Smooth muscle cell (in vitro differentiated cells): ENCODE results near the gene SRXN1. TPM values are rescaled to one million over a fixed set of nuclear protein-coding genes. Genes with fewer than 3 reads are reported as not detected.
A peak's percentile ranks its signal among the peaks of the same experiment; 100 is the strongest.

Experiments used
- DNase-seq: peaks from one replicate; lab custom pipeline; 2025; ENCODE audit not compliant: unreplicated experiment; lab: John Stamatoyannopoulos, UW
- H2AFZ ChIP-seq: fragments of 200-600 bp; sonication (generic); 2 replicates; pipeline ENCODE4 v1.6.0; 2016; ENCODE audit warnings: antibody characterized with exemption, low read depth, mild to moderate bottlenecking
- H3F3A ChIP-seq: fragments of 200-600 bp; sonication (generic); 2 replicates; pipeline ENCODE4 v1.6.0; 2017; ENCODE audit warnings: antibody characterized with exemption, low read depth
- H3K27ac ChIP-seq: fragments of 200-600 bp; sonication (generic); 2 replicates; pipeline ENCODE4 v1.5.1; 2016; ENCODE audit warnings: low read depth, mild to moderate bottlenecking
- H3K27me3 ChIP-seq: fragments of 200-600 bp; sonication (generic); 2 replicates; pipeline ENCODE4 v1.6.1; 2016; ENCODE audit warnings: low read depth, mild to moderate bottlenecking
- H3K36me3 ChIP-seq: fragments of 200-600 bp; sonication (generic); 2 replicates; pipeline ENCODE4 v1.5.1; 2016; ENCODE audit warnings: low read depth
- H3K4me1 ChIP-seq: fragments of 200-600 bp; sonication (generic); 2 replicates; pipeline ENCODE4 v1.5.1; 2016; ENCODE audit warnings: low read depth
- H3K4me2 ChIP-seq: fragments of 200-600 bp; sonication (generic); 2 replicates; pipeline ENCODE4 v1.6.0; 2016; ENCODE audit warnings: mild to moderate bottlenecking
- H3K4me3 ChIP-seq: fragments of 200-600 bp; sonication (generic); 2 replicates; pipeline ENCODE4 v1.5.1; 2016; ENCODE audit warnings: mild to moderate bottlenecking
- H3K79me2 ChIP-seq: fragments of 200-600 bp; sonication (generic); 2 replicates; pipeline ENCODE4 v1.6.0; 2016; ENCODE audit warnings: low read depth, mild to moderate bottlenecking
- H3K9ac ChIP-seq: fragments of 200-600 bp; sonication (generic); 2 replicates; pipeline ENCODE4 v1.6.0; 2016; ENCODE audit warnings: low read depth
- H3K9me3 ChIP-seq: fragments of 200-600 bp; sonication (generic); replicated peaks from 2 replicates; pipeline ENCODE4 v1.5.1; 2016; ENCODE audit warnings: low read depth
- H4K20me1 ChIP-seq: fragments of 200-600 bp; sonication (generic); 2 replicates; pipeline ENCODE4 v1.6.0; 2016; ENCODE audit warnings: low read depth
- WGBS: methylation state at CpG from one replicate; pipeline ENCODE4 v1.1.7; 2016; ENCODE audit warnings: low lambda C conversion rate; 5-methylcytosine and 5-hydroxymethylcytosine counted together
- polyA plus RNA-seq: library from polyadenylated mRNA; unstranded; fragments of >200 nt; fragmentation: Nextera tagmentation; extraction: Ambion mirVana; gene quantifications from 2 replicates; pipeline ENCODE4 v1.2.1, GENCODE V29; 2016
- total RNA-seq: library from RNA; depleted of rRNA; stranded (reverse); fragments of >200 nt; gene quantifications from 2 replicates; pipeline ENCODE4 v1.2.3, GENCODE V29; 2014
- TF ChIP-seq, protein P1 (sequence below): fragments of 200-600 bp; sonication (generic); IDR thresholded peaks from 2 replicates; pipeline ENCODE4 v1.5.1; 2017; ENCODE audit warnings: borderline replicate concordance, mild to moderate bottlenecking, antibody characterized with exemption; ENCODE audit not compliant: insufficient read depth, poor library complexity, severe bottlenecking

Gene SRXN1
- total and polyA plus RNA-seq, 2 experiments from 2014 or later, result 26.9 to 27.2 TPM

DNA sequence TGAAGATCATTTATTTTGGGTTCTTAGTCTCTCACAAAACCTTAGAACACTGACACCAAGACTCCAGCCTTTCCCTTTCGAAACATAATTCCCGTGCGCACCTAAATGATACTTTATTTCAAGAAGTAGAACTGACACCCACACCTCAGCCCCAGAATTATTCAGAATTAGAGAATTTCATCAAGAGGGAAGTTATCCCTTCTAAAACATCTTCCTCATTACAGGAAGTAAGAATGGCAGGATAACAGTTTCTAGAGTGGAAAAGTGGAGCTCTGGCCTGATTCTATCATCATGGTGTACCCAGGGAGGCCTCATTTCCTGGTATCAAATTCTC is 1.4 kb upstream of the SRXN1 start:
- H3K9ac ChIP-seq, result no peak overlapping the region
- no peaks in the 10 kb centered on the region for H3K36me3 ChIP-seq
- no peak for DNase-seq
- H3K9me3 ChIP-seq, result no peaks in the 10 kb centered on the region
- H2AFZ ChIP-seq, result no peak overlapping the region
- 97% methylated on average over 3 of the region's 3 CpGs for WGBS
- no peaks in the 10 kb centered on the region for H3F3A ChIP-seq
- no peaks in the 10 kb centered on the region for H3K27me3 ChIP-seq
- no peak overlapping the region for H3K4me2 ChIP-seq
- peaks cover 11% of the 10 kb centered on the region for H3K4me1 ChIP-seq
- H3K27ac ChIP-seq, result no peak overlapping the region
- TF ChIP-seq, protein P1, sequence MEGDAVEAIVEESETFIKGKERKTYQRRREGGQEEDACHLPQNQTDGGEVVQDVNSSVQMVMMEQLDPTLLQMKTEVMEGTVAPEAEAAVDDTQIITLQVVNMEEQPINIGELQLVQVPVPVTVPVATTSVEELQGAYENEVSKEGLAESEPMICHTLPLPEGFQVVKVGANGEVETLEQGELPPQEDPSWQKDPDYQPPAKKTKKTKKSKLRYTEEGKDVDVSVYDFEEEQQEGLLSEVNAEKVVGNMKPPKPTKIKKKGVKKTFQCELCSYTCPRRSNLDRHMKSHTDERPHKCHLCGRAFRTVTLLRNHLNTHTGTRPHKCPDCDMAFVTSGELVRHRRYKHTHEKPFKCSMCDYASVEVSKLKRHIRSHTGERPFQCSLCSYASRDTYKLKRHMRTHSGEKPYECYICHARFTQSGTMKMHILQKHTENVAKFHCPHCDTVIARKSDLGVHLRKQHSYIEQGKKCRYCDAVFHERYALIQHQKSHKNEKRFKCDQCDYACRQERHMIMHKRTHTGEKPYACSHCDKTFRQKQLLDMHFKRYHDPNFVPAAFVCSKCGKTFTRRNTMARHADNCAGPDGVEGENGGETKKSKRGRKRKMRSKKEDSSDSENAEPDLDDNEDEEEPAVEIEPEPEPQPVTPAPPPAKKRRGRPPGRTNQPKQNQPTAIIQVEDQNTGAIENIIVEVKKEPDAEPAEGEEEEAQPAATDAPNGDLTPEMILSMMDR, result no peak
- no peaks in the 10 kb centered on the region for H3K79me2 ChIP-seq
- H3K4me3 ChIP-seq, result no peak overlapping the region
- H4K20me1 ChIP-seq, result peaks cover 23% of the 10 kb centered on the region

DNA sequence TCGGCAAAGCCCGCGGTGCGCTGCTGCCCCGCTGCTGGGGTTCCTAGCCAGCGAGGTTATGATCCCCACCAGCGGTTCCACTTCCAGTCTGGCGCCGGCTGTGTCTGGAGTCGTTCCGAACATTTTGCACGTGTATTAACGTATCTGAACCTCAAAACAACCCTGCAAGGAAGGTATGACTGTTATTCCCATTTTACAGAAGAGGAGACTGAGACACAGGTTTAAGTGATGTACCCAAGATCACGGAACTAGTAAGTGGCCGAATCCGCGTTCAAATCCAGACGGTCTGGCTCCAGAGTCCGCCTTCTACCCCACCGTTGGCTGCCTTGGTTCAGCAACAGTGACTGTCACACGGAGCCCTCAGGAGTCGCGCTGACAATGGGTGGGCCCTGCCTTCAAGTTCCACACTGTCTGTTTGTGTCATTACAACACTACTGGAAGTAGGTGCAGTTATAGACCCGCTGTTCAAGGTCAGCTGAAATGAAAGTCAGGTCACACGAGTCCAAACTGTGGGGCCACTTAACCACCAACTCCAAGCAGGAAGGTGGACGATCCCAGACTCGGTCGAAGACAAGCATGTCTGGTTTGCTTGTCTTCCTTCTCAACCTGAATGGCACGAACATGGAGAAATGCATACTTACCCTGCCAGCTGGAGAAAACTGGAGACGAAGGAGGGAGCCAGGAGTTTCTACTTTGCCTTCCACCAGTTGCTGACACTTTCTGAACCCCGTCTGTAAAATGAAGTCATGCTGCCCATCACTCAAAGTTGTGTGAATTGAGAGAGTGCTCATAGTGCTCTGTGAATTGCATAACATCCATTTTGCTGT is 803 bp upstream of the SRXN1 start:
- Histone ChIP-seq H3K4me2 (peak overlapping the region; percentile 95), H3K27me3 (no peaks in the 10 kb centered on the region), H3K79me2 (no peaks in the 10 kb centered on the region), H3K9me3 (no peaks in the 10 kb centered on the region), H3K4me3 (peak overlapping the region; percentile 74), H3K4me1 (peaks cover 11% of the 10 kb centered on the region), H3K9ac (peak overlapping the region; percentile 28), H3K36me3 (no peaks in the 10 kb centered on the region), H2AFZ (peak overlapping the region; percentile 46), H4K20me1 (peaks cover 23% of the 10 kb centered on the region), H3K27ac (no peak overlapping the region), H3F3A (no peaks in the 10 kb centered on the region)
- TF ChIP-seq, protein P1, result no peak
- 36% methylated on average over 30 of the region's 31 CpGs for WGBS
- DNase-seq, result no peak

DNA sequence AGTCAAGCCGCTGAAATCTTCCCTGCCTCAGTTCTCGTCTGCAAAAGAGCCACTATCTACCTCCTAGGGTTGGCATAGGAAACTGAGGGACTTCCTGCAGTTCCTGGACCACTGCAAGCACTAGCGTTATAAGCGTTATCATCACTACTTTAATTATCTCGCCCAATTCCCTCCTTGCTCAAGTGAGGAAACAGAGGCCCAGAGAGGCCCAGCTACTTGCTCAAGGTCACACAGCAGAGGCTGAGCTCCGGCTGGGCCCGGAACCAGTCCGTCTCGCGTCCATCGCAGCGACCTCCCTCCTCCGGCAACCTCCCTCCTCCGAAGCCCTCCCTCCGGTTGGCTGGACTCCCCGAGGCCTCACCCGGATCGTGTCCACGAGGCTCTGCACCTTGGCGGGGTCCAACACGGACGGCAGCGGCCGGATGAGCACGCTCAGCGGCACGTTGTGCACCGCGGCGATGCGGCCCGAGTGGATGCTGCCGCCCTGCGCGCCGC is 338 bp downstream of the SRXN1 start:
- H3F3A ChIP-seq, result no peaks in the 10 kb centered on the region
- H3K36me3 ChIP-seq, result peaks cover 7% of the 10 kb centered on the region
- TF ChIP-seq, protein P1, result no peak
- H3K9ac ChIP-seq, result peak overlapping the region; percentile 97
- H3K79me2 ChIP-seq, result no peaks in the 10 kb centered on the region
- peaks cover 11% of the 10 kb centered on the region for H3K4me1 ChIP-seq
- peak overlapping the region; percentile 66 for H2AFZ ChIP-seq
- H3K4me3 ChIP-seq, result peak overlapping the region; percentile 74
- H3K9me3 ChIP-seq, result no peaks in the 10 kb centered on the region
- DNase-seq, result no peak
- H4K20me1 ChIP-seq, result peaks cover 26% of the 10 kb centered on the region
- H3K27me3 ChIP-seq, result no peaks in the 10 kb centered on the region
- peak overlapping the region; percentile 84 for H3K27ac ChIP-seq
- 3% methylated on average over 35 of the region's 36 CpGs for WGBS
- peak overlapping the region; percentile 95 for H3K4me2 ChIP-seq
